Right lobe of liver (tissue), 4 donors: ENCODE data around the gene RPLP2.

ENCODE experiments used
- POLR2A ChIP-seq: fragments of 450-650 bp; IDR thresholded peaks from one replicate; pipeline ENCODE4 v1.6.1; 2017; ENCODE audit warnings: antibody characterized with exemption, mild to moderate bottlenecking
- TF ChIP-seq, protein P1 (sequence below), 4 donors: fragments of 200-600 bp in 3 of 4; fragments of 450-650 bp in 1 of 4; IDR thresholded peaks; one replicate each; pipeline versions ENCODE4 v1.5.1 to v1.8.0; 2016 to 2022; ENCODE audit warnings: antibody characterized with exemption in 4 of 4, mild to moderate bottlenecking in 2 of 4
- donor health status: DM: no; HTN: no; CAD: no.
- donor health status: DM: no; HTN: no; CAD: no.
- donor health status: DM: no; HTN: yes; CAD: no.

DNA sequence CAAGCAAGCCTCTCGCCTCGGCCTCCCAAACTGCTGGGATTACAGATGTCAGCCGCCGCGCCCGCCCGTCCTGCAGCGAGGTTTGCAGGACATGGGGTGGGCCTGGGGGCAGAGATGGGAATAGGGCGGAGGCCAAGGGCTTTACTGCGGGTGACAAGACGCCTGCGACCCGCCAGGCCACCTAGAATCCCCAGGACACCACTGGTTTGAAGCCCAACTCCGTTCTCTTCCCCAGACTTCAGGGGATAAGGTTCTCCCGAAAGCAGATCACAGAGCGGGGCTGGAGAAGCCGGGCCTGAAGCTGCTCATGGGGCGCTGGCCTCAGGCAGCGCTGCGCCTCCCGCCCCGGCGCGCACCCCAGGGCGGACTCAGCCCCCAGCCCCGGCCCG, 32.2 kb downstream of the RPLP2 start:
- TF ChIP-seq POLR2A, result no peak
- TF ChIP-seq, protein P1, sequence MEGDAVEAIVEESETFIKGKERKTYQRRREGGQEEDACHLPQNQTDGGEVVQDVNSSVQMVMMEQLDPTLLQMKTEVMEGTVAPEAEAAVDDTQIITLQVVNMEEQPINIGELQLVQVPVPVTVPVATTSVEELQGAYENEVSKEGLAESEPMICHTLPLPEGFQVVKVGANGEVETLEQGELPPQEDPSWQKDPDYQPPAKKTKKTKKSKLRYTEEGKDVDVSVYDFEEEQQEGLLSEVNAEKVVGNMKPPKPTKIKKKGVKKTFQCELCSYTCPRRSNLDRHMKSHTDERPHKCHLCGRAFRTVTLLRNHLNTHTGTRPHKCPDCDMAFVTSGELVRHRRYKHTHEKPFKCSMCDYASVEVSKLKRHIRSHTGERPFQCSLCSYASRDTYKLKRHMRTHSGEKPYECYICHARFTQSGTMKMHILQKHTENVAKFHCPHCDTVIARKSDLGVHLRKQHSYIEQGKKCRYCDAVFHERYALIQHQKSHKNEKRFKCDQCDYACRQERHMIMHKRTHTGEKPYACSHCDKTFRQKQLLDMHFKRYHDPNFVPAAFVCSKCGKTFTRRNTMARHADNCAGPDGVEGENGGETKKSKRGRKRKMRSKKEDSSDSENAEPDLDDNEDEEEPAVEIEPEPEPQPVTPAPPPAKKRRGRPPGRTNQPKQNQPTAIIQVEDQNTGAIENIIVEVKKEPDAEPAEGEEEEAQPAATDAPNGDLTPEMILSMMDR (IDR thresholded peaks at IDR 0.05), result no peak
